BE2C (cell line): ENCODE data around the gene ACOT7.

Source experiments
- DNase-seq: peaks from one replicate; pipeline ENCODE4 v3.0.0-alpha.2; 2020
- H3K27me3 ChIP-seq: fragments of 250-450 bp; sonication (Bioruptor Pico); 2 replicates; pipeline ENCODE4 v1.5.1; 2020; ENCODE audit warnings: mild to moderate bottlenecking
- H3K36me3 ChIP-seq: fragments of 250-450 bp; sonication (Bioruptor Pico); 2 replicates; pipeline ENCODE4 v1.5.1; 2020; ENCODE audit warnings: mild to moderate bottlenecking
- H3K4me1 ChIP-seq: fragments of 250-450 bp; sonication (Bioruptor Pico); 2 replicates; pipeline ENCODE4 v1.5.1; 2020
- H3K4me3 ChIP-seq: 2 replicates; pipeline ENCODE4 v1.5.1; 2011; ENCODE audit warnings: low read depth, low read length
- H3K9me3 ChIP-seq: fragments of 250-450 bp; sonication (Bioruptor Pico); 2 replicates; pipeline ENCODE4 v1.5.1; 2020
- TF ChIP-seq, protein P1 (sequence below): IDR thresholded peaks from 2 replicates; pipeline ENCODE4 v1.5.1; 2012; ENCODE audit warnings: mild to moderate bottlenecking, low read depth, low read length

ACOT7 gene

DNA sequence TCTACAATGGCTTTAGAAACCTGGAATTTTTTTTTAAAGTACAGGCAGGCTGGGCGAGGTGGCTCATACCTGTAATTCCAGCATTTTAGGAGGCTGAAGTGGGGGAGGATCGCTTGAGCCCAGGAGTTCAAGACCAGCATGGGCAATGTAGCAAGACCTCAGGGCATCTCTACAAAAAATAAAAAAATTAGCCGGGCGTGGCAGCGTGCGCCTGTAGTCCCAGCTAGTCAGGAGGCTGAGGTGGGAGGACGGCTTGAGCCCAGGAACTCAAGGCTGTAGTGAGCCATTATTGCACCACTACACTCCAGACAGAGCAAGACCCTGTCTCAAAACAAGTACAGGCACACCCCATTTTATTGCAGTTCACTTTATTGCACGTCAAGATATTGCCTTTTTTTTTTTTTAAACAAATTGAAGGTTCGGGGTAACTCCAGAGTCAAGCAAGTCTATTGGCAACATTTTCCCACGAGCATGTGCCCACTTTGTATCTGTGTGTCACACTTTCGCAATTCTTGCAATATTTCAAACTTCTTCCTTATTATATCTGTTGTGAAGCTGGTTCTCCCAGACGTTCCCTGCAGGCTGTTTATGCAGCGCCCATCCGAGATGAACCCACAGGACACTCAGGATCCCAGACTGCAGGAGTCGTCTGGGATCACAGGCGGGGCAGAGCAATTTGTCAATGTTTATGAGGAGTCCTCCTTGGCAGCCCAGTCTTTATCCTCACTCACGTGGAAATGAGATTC lies 21.5 kb upstream of the ACOT7 start:
- Histone ChIP-seq H3K36me3 (no peaks in the 10 kb centered on the region), H3K4me3 (no peak overlapping the region), H3K27me3 (peaks cover 49% of the 10 kb centered on the region), H3K4me1 (no peaks in the 10 kb centered on the region), H3K9me3 (no peaks in the 10 kb centered on the region)
- no peak for DNase-seq
- TF ChIP-seq, protein P1, sequence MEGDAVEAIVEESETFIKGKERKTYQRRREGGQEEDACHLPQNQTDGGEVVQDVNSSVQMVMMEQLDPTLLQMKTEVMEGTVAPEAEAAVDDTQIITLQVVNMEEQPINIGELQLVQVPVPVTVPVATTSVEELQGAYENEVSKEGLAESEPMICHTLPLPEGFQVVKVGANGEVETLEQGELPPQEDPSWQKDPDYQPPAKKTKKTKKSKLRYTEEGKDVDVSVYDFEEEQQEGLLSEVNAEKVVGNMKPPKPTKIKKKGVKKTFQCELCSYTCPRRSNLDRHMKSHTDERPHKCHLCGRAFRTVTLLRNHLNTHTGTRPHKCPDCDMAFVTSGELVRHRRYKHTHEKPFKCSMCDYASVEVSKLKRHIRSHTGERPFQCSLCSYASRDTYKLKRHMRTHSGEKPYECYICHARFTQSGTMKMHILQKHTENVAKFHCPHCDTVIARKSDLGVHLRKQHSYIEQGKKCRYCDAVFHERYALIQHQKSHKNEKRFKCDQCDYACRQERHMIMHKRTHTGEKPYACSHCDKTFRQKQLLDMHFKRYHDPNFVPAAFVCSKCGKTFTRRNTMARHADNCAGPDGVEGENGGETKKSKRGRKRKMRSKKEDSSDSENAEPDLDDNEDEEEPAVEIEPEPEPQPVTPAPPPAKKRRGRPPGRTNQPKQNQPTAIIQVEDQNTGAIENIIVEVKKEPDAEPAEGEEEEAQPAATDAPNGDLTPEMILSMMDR = no peak

GRCh38 chr1:6414443-6414844 lies 20.9 kb upstream of the ACOT7 start:
- H3K4me1 ChIP-seq = no peaks in the 10 kb centered on the region
- no peak overlapping the region for H3K4me3 ChIP-seq
- DNase-seq = peak; percentile 56
- TF ChIP-seq, protein P1 = peak; percentile 56
- no peaks in the 10 kb centered on the region for H3K36me3 ChIP-seq
- H3K9me3 ChIP-seq = no peaks in the 10 kb centered on the region
- H3K27me3 ChIP-seq = peaks cover 44% of the 10 kb centered on the region

- no peaks in the 10 kb centered on the region for H3K9me3 ChIP-seq
- TF ChIP-seq, protein P1 = no peak
- H3K36me3 ChIP-seq = no peaks in the 10 kb centered on the region
- H3K4me1 ChIP-seq = no peaks in the 10 kb centered on the region
- H3K27me3 ChIP-seq = peaks cover 29% of the 10 kb centered on the region
- H3K4me3 ChIP-seq = no peak overlapping the region
- no peak for DNase-seq
These were observed 19.3 kb upstream of the ACOT7 start for GRCh38 chr1:6412896-6413295.

GRCh38 chr1:6410248-6410893 lies 16.8 kb upstream of the ACOT7 start:
- Histone ChIP-seq H3K9me3 (no peaks in the 10 kb centered on the region), H3K4me3 (no peak overlapping the region), H3K27me3 (peaks cover 11% of the 10 kb centered on the region), H3K4me1 (no peaks in the 10 kb centered on the region), H3K36me3 (no peaks in the 10 kb centered on the region)
- TF ChIP-seq, protein P1 = no peak
- no peak for DNase-seq

DNA sequence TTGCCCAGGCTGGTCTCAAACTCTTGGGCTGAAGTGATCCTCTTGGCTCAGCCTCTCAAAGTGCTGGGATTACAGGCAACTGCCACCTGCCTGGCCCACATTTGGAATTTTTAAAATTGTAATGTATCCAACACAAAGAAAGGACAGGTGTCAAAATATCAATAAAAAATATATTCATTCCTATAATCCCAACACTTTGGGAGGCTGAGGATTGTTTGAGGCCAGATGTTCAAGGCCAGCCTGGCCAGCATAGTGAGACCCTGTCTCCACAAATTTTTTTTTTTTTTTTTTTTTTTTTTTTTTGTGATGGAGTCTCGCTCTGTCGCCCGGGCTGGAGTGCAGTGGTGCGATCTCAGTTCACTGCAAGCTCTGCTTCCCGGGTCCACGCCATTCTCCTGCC lies 16.2 kb upstream of the ACOT7 start:
- H3K4me3 ChIP-seq = no peak overlapping the region
- no peaks in the 10 kb centered on the region for H3K4me1 ChIP-seq
- no peaks in the 10 kb centered on the region for H3K36me3 ChIP-seq
- H3K27me3 ChIP-seq = peaks cover 4% of the 10 kb centered on the region
- TF ChIP-seq, protein P1 = no peak
- DNase-seq = no peak
- H3K9me3 ChIP-seq = no peaks in the 10 kb centered on the region

DNA sequence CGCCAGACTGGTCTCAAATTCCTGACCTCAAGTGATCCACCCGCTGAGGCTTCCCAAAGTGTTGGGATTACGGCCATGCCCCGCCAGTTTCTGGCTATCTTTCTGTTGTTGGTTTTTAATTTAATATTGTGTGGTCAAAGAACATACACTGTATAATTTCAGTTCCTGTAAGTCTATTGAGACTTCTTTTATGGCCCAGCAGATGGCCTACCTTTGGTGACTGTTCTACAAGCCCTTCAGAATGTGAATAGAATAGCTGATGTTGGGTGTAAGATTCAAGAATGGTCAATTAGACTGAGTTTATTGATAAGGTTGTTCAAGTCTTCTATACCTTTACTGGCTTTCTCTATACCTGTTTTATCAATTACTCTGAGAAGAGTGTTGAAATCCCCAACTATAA lies 15.5 kb upstream of the ACOT7 start:
- no peaks in the 10 kb centered on the region for H3K9me3 ChIP-seq
- H3K4me1 ChIP-seq = no peaks in the 10 kb centered on the region
- TF ChIP-seq, protein P1 = no peak
- no peak for DNase-seq
- no peaks in the 10 kb centered on the region; the same call in 1 of the 2 replicates for H3K27me3 ChIP-seq
- no peak overlapping the region for H3K4me3 ChIP-seq
- H3K36me3 ChIP-seq = no peaks in the 10 kb centered on the region
